Smooth muscle cell (in vitro differentiated cells): Measurements from ENCODE around the gene PTRH1. TPM values are rescaled to one million over a fixed set of nuclear protein-coding genes. Genes with fewer than 3 reads are reported as not detected.

ENCODE experiments used
- DNase-seq: peaks from one replicate; lab custom pipeline; 2025; ENCODE audit not compliant: unreplicated experiment; lab: John Stamatoyannopoulos, UW
- H2AFZ ChIP-seq: fragments of 200-600 bp; sonication (generic); 2 replicates; pipeline ENCODE4 v1.6.0; 2016; ENCODE audit warnings: antibody characterized with exemption, low read depth, mild to moderate bottlenecking
- H3F3A ChIP-seq: fragments of 200-600 bp; sonication (generic); 2 replicates; pipeline ENCODE4 v1.6.0; 2017; ENCODE audit warnings: antibody characterized with exemption, low read depth
- H3K27ac ChIP-seq: fragments of 200-600 bp; sonication (generic); 2 replicates; pipeline ENCODE4 v1.5.1; 2016; ENCODE audit warnings: low read depth, mild to moderate bottlenecking
- H3K27me3 ChIP-seq: fragments of 200-600 bp; sonication (generic); 2 replicates; pipeline ENCODE4 v1.6.1; 2016; ENCODE audit warnings: low read depth, mild to moderate bottlenecking
- H3K36me3 ChIP-seq: fragments of 200-600 bp; sonication (generic); 2 replicates; pipeline ENCODE4 v1.5.1; 2016; ENCODE audit warnings: low read depth
- H3K4me1 ChIP-seq: fragments of 200-600 bp; sonication (generic); 2 replicates; pipeline ENCODE4 v1.5.1; 2016; ENCODE audit warnings: low read depth
- H3K4me2 ChIP-seq: fragments of 200-600 bp; sonication (generic); 2 replicates; pipeline ENCODE4 v1.6.0; 2016; ENCODE audit warnings: mild to moderate bottlenecking
- H3K4me3 ChIP-seq: fragments of 200-600 bp; sonication (generic); 2 replicates; pipeline ENCODE4 v1.5.1; 2016; ENCODE audit warnings: mild to moderate bottlenecking
- H3K79me2 ChIP-seq: fragments of 200-600 bp; sonication (generic); 2 replicates; pipeline ENCODE4 v1.6.0; 2016; ENCODE audit warnings: low read depth, mild to moderate bottlenecking
- H3K9ac ChIP-seq: fragments of 200-600 bp; sonication (generic); 2 replicates; pipeline ENCODE4 v1.6.0; 2016; ENCODE audit warnings: low read depth
- H3K9me3 ChIP-seq: fragments of 200-600 bp; sonication (generic); replicated peaks from 2 replicates; pipeline ENCODE4 v1.5.1; 2016; ENCODE audit warnings: low read depth
- H4K20me1 ChIP-seq: fragments of 200-600 bp; sonication (generic); 2 replicates; pipeline ENCODE4 v1.6.0; 2016; ENCODE audit warnings: low read depth
- CTCF ChIP-seq: fragments of 200-600 bp; sonication (generic); IDR thresholded peaks from 2 replicates; pipeline ENCODE4 v1.5.1; 2017; ENCODE audit warnings: borderline replicate concordance, mild to moderate bottlenecking, antibody characterized with exemption; ENCODE audit not compliant: insufficient read depth, poor library complexity, severe bottlenecking
- WGBS: methylation state at CpG from one replicate; pipeline ENCODE4 v1.1.7; 2016; ENCODE audit warnings: low lambda C conversion rate; 5-methylcytosine and 5-hydroxymethylcytosine counted together
- polyA plus RNA-seq: library from polyadenylated mRNA; unstranded; fragments of >200 nt; fragmentation: Nextera tagmentation; extraction: Ambion mirVana; gene quantifications from 2 replicates; pipeline ENCODE4 v1.2.1, GENCODE V29; 2016
- total RNA-seq: library from RNA; depleted of rRNA; stranded (reverse); fragments of >200 nt; gene quantifications from 2 replicates; pipeline ENCODE4 v1.2.3, GENCODE V29; 2014

PTRH1 gene
- total and polyA plus RNA-seq, 2 experiments from 2014 or later = 11.9 to 33.8 TPM

- no peaks in the 10 kb centered on the region for H3K27me3 ChIP-seq
- H2AFZ ChIP-seq = no peak overlapping the region
- no peaks in the 10 kb centered on the region for H3F3A ChIP-seq
- no peak overlapping the region for H3K27ac ChIP-seq
- no peaks in the 10 kb centered on the region for H3K4me1 ChIP-seq
- H3K4me2 ChIP-seq = no peak overlapping the region
- H3K9ac ChIP-seq = no peak overlapping the region
- 92% methylated on average over 7 of the region's 9 CpGs for WGBS
- H3K4me3 ChIP-seq = no peak overlapping the region
- no peaks in the 10 kb centered on the region for H3K36me3 ChIP-seq
- H3K79me2 ChIP-seq = no peaks in the 10 kb centered on the region
- no peak for DNase-seq
- H3K9me3 ChIP-seq = no peaks in the 10 kb centered on the region
- no peak for TF ChIP-seq CTCF
- no peaks in the 10 kb centered on the region for H4K20me1 ChIP-seq
Measured at GRCh38 chr9:127730262-127730661, 14.8 kb upstream of the PTRH1 start.

GRCh38 chr9:127729522-127730256 is 14.2 kb upstream of the PTRH1 start:
- Histone ChIP-seq H3F3A (no peaks in the 10 kb centered on the region), H3K4me2 (no peak overlapping the region), H3K9me3 (no peaks in the 10 kb centered on the region), H3K4me1 (no peaks in the 10 kb centered on the region), H3K27me3 (no peaks in the 10 kb centered on the region), H3K36me3 (no peaks in the 10 kb centered on the region), H4K20me1 (no peaks in the 10 kb centered on the region), H2AFZ (no peak overlapping the region), H3K4me3 (no peak overlapping the region), H3K79me2 (no peaks in the 10 kb centered on the region), H3K9ac (no peak overlapping the region), H3K27ac (no peak overlapping the region)
- TF ChIP-seq CTCF = no peak
- 95% methylated on average over 18 of the region's 18 CpGs for WGBS
- DNase-seq = no peak

GRCh38 chr9:127728808-127729207 is 13.3 kb upstream of the PTRH1 start:
- Histone ChIP-seq H3K9me3 (no peaks in the 10 kb centered on the region), H3K36me3 (no peaks in the 10 kb centered on the region), H4K20me1 (no peaks in the 10 kb centered on the region), H2AFZ (no peak overlapping the region), H3F3A (no peaks in the 10 kb centered on the region), H3K4me1 (no peaks in the 10 kb centered on the region), H3K27me3 (no peaks in the 10 kb centered on the region), H3K27ac (no peak overlapping the region), H3K4me2 (no peak overlapping the region), H3K9ac (no peak overlapping the region), H3K4me3 (no peak overlapping the region), H3K79me2 (no peaks in the 10 kb centered on the region)
- 92% methylated on average over 8 of the region's 8 CpGs for WGBS
- TF ChIP-seq CTCF = no peak
- DNase-seq = no peak

- Histone ChIP-seq H3K4me2 (no peak overlapping the region), H3K27me3 (no peaks in the 10 kb centered on the region), H3K4me1 (no peaks in the 10 kb centered on the region), H3K4me3 (no peak overlapping the region), H4K20me1 (no peaks in the 10 kb centered on the region), H3K9ac (no peak overlapping the region), H3K9me3 (no peaks in the 10 kb centered on the region), H3K27ac (no peak overlapping the region), H2AFZ (no peak overlapping the region), H3K36me3 (no peaks in the 10 kb centered on the region), H3K79me2 (no peaks in the 10 kb centered on the region), H3F3A (no peaks in the 10 kb centered on the region)
- no peak for DNase-seq
- 89% methylated on average over 8 of the region's 8 CpGs for WGBS
- no peak for TF ChIP-seq CTCF
Measured at GRCh38 chr9:127726871-127727270, 11.4 kb upstream of the PTRH1 start.
